ENCODE measurements around the gene GMDS.

Gene GMDS

DNA sequence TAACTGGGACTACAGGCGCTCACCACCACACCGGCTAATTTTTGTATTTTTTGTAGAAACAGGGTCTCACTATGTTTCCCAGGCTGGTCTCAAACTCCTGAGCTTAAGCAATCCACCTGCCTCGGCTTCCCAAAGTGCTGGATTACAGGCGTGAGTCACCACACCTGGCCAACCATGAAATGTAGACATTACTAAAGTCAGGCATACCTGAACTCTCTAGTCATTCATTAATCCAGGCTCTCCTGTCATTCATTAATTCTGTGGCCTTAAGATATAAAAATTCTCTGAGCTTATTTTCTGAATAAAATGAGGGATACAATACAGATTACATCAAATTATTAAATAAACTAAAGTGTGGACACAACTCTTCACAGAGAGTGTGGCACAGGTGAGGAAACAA lies 159.7 kb downstream of the GMDS start:
- no peak for DNase-seq

DNA sequence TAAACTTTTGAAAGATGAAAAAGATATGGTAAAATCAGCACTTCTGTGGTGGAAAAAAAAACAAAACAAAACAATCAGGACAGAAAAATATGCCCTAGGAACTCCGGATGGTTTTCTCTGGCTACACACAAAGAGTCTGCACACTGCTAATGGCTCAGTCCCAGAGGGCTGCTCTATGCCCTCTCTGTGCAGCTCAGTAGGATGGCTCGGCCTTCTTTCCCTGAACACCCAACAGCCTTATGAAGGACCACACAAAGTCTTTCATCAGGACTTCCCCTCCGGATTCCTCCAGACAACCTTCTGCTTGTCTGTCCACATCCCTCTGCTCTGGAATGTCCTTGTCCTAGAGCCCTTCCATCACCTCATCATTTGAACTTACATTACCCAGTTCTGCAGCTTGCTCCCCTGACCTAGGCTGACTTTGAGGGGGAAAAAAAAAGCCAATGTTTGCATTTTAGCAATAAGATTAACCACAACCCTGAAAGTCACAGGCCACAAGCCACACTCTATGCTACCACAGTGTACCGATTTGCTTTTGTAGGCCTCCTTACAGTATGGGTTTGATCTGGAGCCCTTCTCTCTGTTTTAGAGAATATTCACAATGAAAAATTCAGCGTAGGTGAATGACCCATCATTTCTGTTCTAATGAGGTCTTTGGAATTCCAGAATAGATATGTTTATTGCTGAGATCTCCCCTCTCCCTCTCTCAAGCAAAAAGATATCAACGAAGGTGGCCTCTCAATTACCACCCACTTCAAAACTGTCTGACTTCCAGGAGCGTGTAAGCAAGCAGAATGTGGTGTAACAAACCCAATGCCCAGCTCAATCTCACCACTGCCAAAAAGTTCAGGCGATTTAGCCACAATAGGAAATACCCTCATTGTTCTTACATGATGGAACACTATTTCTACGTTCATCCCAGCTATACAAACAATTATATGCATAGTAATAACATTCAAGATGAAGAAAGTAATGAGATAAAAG lies 164.0 kb downstream of the GMDS start:
- DNase-seq: no peak

DNA sequence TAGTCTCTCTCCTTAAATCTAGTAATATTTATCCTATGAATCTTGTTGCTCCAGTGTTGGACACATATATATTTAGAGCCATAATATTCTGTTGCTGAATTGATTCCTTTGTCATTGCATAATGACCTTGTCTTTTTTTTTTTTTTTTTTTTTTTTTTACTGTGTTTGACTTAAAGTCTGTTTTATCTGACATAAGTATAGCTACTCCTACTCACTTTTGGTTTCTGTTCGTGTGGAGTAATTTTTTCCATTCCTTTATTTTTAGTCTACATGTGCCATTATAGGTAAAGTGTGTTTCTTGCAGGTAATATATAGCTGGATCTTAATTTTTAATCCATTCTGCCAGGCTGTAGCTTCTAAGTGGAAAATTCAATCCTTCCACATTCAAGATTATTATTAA lies 166.5 kb downstream of the GMDS start:
- DNase-seq: no peak

DNA sequence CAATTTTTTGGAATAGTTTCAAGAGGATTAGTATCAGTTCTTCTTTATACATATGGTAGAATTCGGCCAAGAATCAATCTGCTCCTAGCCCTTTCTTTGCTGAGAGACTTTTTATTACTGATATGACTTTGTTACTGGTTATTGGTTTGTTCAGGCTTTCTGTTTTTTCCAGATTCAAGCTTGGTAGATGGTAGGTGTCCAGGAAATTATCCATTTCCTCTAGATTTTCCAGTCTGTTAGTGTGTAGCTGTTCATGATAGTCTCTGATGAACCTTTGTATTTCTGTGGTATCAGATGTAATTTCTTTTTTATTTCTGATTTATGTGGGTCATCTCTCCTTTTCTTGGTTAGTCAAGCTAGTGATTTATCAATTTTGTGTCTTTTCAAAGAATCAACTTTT lies 167.6 kb downstream of the GMDS start:
- no peak for DNase-seq

DNA sequence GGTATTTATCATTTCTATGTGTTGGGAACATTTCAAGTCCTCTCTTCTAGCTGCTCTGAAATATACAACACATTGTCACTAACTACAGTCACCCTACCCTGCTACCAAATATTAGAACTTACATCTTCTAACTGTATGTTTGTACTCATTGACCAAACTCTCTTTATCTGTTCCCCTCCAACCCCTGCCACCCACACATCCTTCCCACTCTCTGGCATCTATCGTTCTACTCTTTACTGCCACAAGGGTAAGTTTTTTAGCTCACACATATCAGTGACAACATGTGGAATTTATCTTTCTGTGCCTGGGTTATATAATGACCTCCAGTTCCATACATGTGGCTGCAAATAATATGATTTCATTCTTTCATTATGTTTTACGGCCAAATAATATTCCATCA lies 171.9 kb downstream of the GMDS start:
- DNase-seq: no peak

DNA sequence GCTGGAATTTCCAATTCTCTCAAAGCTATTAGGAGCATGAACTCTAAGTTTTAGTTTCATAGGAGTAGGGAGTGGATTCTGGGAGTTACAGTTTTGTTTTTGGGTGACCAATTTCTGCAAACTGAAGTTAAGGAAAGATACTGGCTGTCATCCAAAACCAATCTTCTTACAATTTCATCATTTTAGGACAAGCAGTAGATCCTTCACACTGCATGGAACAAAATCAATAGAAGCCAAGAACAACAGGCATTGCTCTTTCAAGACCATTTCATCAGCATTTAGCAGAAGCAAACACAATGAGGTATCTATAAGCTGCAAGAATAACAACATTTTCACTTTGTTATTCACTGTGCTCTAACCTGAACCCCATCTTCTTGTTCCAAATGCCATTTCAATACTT lies 173.0 kb downstream of the GMDS start:
- DNase-seq: no peak

DNA sequence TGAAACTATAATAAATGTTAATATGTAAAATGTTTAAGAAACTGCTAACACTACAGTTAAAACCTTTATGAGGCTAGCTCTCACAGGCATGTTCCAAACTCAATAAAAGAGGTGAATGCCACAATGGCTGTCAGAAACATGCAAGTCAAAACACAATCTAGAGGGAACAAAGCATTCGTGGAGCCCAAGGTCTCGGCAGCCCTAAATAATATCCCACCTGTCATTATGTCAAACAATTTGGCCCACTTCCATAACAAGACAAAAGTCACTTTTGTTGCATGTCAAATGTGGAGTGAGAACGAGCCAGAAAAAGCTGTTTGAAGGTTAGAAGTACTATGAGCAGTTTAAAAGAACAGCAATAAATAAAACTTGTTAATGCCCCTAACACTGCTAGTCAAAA lies 181.9 kb downstream of the GMDS start:
- DNase-seq: peak; percentile 22

DNA sequence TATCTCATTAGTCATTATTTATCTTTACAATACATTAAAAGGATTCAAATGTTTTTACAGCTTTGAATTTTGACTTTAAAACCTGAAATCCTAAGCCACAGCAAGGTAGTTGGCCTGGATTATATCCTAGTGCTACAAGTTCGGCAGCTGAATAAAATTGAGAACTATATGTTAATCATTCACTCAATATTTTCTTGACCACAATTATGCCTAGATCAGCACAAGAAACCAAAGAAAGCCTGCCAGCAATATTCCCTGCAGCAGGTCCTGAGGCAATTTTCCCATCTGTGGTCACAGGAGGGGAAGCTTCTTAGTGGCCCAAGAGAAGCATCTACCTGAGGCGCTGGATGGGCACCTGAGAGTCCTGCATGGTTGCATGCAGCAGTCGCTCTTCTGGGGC lies 183.5 kb downstream of the GMDS start:
- DNase-seq: peak; percentile 60

DNA sequence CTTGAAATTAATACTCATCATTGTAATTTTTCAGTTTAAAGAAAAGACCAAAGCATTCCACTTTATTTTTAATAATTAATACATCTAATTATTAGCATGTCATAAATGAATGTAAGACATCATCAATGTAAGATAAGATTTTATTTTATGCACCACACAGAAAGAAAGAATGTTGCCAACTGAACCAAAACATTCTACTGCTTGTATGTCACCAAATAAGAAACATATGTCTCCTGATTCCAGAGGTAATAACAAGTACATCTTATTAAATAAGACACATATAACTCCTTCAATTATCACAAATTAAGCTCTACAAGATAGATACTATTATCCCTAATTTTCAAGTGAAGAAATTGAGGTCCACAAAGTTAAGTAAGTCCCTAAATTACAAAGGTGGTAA lies 189.5 kb downstream of the GMDS start:
- no peak for DNase-seq

DNA sequence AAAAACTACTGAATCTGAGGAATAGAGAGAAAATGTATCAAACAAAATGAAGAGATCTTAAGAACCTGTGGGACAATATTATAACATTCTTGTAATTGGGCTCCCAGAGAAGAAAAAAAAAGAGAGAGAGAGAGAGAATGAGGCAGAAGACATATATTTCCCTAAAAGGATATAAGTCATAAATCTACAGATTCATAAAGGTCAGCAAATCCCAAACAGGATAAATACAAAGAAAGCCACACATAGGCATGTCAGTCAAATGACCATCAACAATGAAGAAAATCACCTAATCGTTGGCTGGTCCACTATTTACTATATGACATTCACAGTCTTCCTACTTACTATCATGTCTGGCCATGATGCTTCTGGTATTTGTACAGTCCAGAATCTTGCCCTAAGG lies 190.3 kb downstream of the GMDS start:
- no peak for DNase-seq

DNA sequence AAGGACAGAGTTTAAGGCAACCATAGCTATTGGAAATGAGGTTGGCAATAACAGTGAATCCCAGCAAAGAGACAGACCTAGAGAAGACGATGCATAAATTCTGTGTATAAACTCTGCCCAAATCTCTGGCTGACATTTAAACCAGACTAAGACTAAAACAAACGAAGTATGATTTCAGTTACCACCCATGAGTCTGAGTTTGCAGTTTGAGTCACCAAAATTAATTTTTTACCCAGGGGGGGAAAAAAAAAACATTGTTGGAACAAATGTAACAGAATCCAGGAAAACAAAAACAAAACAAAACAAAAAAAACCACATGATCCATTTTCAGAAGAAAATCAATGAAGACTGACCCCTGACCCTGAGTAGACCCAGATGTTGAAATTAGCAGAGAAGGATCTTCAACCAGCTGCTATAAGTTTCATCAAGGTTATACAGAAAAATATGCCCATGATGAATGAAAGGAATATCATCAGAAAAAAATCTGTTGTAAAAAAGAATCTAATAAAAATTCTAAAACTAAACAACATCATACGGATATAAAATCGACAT lies 190.8 kb downstream of the GMDS start:
- no peak for DNase-seq

DNA sequence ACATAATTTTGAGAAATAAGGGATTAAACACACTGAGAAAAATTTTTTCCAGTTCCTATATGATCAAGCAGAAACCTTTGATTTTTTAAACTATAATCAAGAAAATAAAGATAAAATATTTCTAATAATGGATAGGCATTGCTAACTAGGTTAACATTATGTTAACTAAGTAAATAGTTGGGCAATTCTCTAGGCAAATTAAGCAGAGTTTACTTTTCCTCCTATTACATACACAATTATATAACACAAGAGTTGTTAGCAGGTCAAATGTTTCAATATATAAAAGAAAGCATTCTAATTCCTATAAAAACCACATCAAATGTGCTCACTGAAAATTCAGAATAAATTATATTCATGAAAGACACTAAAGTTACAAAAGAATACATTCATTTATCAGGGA lies 191.7 kb downstream of the GMDS start:
- DNase-seq: no peak

DNA sequence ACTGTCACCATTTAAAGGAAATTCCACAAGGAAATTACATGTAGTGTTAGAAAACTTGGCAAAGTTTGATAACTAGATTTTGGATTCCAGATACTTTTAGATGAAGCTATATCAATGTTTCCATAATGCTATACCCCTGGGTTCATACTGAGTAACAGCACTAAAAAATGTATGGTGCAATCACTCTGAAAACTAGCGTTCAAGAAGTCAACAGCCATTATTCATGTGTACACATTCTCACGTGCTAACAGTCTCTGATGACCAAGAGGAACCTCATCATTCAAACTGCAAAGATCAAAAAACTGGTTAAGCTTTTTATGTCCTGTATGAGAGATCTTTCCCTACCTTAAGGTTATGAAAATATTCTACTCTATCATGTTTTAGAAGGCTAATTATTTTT lies 197.6 kb downstream of the GMDS start:
- no peak for DNase-seq

DNA sequence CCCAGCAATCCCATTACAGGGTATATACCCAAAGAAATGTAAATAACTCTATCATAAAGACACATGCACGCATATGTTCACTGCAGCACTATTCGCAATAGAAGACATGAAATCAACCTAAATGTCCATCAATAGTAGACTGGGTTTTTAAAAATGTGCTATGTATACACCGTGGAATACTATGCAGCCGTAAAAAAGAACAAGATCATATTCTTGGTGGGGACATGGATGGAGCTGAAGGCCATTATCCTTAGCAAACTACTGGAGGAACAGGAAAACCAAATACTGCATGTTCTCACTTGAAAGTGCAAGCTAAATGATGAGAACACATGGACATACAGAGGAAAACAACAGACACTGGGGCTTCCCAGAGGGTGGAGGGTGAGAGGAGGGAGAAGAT lies 201.2 kb downstream of the GMDS start:
- DNase-seq: no peak

DNA sequence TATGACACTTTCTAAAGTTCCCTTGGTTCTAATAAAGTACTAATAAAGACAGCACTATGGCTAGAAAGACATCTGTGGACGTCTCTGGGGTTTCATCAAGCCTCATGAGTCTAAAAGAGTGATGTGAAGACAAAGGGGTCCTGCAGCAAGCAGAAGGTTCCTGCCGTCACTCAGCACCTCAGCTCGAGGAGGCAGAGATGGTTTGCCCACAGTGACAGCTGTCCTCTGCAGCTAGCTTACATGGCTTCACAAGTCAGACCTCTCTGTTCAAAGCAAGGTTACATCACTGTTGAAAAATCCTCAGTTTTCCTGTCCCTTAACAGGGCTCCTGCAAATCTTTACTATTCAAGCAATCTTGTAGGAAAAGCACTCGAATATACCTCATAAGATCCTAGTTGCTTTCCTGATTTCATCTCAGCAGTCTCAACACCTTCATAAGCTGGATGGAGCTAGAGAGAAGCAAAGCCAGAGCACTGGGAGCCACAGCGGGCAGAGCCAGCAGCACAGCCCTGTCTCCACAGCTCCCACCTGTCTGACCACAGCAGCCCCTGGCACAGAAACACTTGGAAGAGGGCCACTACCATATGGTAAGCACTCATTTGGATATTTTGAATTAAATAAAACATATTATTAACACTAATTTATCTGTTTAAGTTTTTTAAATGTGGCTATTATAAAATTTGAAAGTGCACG lies 202.3 kb downstream of the GMDS start:
- DNase-seq: no peak

DNA sequence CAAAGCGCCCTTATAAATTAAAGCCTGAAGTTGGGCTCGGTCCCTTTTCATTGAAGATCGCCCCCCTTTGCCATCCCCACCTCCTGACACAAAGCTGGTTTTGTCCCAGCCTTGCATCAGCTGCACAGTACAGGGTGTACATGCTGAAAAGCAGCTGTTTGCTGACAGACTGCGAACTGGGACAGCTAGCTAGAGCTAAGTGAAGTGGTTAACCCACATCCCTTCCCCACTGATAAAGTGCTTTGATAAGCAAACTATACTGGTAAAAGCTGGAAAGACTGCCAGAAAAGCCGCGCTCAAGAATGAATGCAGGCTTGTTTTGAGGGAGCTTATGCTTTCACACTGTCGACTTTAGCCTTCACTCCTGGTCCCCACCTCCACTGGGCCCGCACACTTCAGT lies 207.3 kb downstream of the GMDS start:
- DNase-seq: no peak

DNA sequence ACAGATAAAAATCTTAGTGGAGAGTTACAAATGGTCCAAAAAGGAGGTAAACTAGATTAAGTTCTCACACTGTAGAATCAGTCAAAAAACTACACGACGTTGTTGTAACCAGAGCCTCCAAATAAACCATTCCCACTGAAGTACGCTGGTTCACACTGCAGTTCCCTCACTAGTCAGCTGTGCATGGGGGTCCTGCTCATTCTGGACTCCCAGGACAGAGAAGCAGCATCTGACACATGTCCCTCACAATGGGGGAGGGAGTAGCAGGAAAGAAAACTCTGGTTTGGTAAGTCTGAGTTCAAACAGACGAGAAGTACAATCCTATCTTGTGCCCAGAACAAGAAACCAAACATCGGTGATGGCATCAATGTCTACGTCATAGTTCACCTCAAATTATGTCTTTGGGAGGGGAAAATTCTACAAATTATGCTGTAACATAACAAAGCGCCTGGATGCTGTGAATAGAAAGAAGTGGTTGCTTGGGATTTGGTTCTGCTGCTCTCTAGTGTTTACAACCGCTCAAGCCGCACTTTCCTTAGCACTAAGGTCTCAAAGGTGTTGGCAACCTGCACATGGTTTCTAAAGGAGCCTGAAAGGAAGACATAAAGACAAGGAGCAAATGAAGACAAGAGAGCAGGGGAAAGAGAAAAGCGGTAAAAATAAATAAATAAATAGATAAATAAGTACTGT lies 208.0 kb downstream of the GMDS start:
- DNase-seq: no peak

DNA sequence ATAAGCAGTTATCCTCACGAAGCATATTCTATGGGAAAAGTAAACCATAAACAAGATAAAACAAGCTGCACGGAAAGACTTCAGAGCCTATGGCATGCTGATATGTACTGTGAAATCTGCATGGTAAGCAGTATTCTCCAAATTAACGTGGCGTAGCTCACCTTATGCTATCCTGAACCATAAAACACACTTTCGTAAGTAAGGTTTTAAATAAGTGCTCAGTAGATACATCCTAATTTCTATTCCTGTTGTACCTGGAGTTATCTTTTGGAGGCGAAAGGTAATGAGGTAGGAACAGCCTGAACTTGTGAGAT lies 208.7 kb downstream of the GMDS start:
- no peak for DNase-seq

DNA sequence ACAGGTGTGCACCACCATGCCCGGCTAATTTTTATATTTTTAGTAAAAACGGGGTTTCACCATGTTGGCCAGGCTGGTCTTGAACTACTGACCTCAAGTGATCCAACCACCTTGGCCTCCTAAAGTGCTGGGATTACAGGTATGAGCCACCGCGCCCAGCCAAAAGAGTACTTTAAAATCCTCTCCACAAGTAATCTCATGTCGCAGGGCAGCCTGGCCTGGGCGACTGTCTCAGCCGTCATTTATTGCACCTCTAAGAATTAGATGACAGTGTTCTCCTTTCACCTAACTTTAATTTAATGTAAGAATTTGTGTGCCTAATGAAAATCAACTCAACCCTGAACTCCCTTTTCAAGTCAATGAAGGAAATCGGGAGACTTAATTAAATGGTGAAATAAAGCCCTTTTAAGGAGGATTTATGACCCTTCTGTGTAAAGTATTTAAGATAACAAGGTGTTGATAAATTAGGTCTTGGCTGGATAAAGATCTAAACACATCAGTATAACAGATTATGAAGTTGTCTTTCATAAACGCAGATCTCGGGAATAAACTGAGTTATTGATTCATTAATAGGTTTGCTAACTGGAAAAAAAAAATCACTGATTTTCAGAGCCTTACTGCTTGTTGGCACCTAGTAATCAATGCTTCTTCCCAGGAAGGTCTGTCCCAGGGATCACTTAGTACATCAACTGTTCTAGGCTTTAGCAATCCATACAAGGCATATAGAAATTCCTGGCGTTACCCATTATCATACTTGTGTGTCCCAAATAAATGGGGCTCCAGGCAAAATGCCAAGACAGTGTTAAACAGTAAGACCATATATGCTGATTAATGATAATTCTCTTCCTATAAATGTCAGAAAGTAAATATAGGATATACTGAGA lies 209.3 kb downstream of the GMDS start:
- no peak for DNase-seq

DNA sequence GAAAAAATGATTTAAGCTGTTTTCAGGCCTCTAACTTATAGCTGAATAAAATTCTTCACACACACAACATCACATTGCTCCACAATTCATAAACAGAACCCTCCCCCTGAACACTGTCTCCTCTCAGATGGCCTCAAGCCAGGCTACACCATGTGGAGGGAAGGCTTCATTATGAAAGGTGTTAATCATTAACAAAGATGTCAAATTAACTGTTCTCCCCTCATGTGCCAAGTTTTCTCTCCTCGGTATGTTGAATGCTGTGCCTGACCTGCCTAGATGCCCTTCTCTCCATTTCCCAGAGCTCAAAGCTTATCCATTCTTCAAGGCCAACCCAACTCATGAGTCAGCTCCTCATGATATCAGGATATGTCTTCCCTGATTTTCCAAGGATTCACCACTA lies 210.4 kb downstream of the GMDS start:
- DNase-seq: no peak

DNA sequence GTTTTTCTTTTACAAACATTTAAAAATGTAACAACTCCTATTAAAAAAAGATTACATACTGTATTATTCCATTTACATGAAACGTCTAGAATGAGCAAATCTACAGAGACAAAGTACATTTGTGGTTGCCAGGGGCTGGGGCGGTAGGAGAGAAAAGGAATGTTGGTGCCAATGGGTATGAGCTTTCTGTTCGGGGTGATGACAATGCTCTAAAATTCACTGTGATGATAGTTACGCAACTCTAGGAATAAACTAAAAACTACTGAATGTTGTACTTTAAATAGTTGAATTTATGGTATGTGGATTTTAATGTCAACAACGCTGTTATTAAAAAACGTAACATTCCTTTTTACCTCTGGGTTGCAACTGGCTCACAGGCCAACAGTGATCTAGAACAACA lies 211.1 kb downstream of the GMDS start:
- no peak for DNase-seq

DNA sequence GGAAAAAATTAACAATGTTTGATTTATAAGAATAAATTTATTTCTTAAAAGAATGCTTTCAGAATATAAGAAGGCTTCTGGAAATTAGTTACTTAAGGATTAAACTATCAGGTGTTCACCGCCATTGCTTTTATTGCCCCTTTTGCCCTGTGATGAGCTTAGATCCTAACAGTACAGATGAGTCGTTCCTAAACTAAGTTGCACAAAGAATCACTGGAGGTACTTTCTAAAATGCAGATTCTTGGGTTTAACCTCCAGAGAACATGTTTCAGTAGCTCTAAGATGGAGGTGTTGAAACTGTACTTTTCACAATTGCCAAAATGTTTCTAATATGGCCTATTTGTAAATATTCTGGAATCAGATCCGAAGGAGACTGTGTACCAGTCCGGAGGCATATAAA lies 211.9 kb downstream of the GMDS start:
- DNase-seq: no peak

Data from eye (tissue), 1 donor.